Hippocampal formation (tissue), 2 donors: ENCODE data around the gene ACOT7.
"Not testable (repeated sequence)": the region's sequence is repeated elsewhere in the genome, so short reads cannot be mapped to it uniquely, and the experiment has no call there.

ENCODE experiments used
- DNase-seq, 2 donors: peaks; one replicate each; lab custom pipeline; 2025; lab: John Stamatoyannopoulos, UW

Gene ACOT7

GRCh38 chr1:6399294-6399693 lies 5.7 kb upstream of the ACOT7 start:
- DNase-seq = no peak

- DNase-seq = no peak
Measured at GRCh38 chr1:6397844-6398441, 4.4 kb upstream of the ACOT7 start.

- no peak for DNase-seq
Measured at GRCh38 chr1:6396998-6397397, 3.4 kb upstream of the ACOT7 start.

- DNase-seq = not testable (repeated sequence)
Measured at GRCh38 chr1:6395781-6396244, 2.2 kb upstream of the ACOT7 start.

GRCh38 chr1:6395130-6395529 lies 1.6 kb upstream of the ACOT7 start:
- not testable (repeated sequence) for DNase-seq

GRCh38 chr1:6392809-6393399 lies 663 bp downstream of the ACOT7 start:
- no peak for DNase-seq

GRCh38 chr1:6391951-6392808 lies 1.4 kb downstream of the ACOT7 start:
- DNase-seq = no peak

- no peak for DNase-seq
Measured at GRCh38 chr1:6389971-6390370, 3.6 kb downstream of the ACOT7 start.

GRCh38 chr1:6386371-6386949 lies 7.1 kb downstream of the ACOT7 start:
- no peak for DNase-seq

- peak; percentile 15 to 49 for DNase-seq
Measured at GRCh38 chr1:6385488-6386191, 7.9 kb downstream of the ACOT7 start.

- peak; percentile 71 to 78 for DNase-seq
Measured at GRCh38 chr1:6384962-6385361, 8.6 kb downstream of the ACOT7 start.

GRCh38 chr1:6384135-6384534 lies 9.4 kb downstream of the ACOT7 start:
- DNase-seq = no peak

GRCh38 chr1:6380037-6380436 lies 13.5 kb downstream of the ACOT7 start:
- DNase-seq = no peak

GRCh38 chr1:6378096-6378746 lies 15.3 kb downstream of the ACOT7 start:
- DNase-seq = no peak

- DNase-seq = no peak
Measured at GRCh38 chr1:6373961-6374720, 19.4 kb downstream of the ACOT7 start.

- DNase-seq = not testable (repeated sequence)
Measured at GRCh38 chr1:6372236-6372635, 21.3 kb downstream of the ACOT7 start.

- DNase-seq = no peak
Measured at GRCh38 chr1:6370006-6370405, 23.6 kb downstream of the ACOT7 start.

- DNase-seq = peak in 1 of 2 donors; percentile 25
Measured at GRCh38 chr1:6367381-6368012, 26.1 kb downstream of the ACOT7 start.

- no peak for DNase-seq
Measured at GRCh38 chr1:6365047-6365446, 28.5 kb downstream of the ACOT7 start.
